GM20000 (cell line): Measurements from ENCODE around the gene GPATCH8.
"Not testable (repeated sequence)": the region's sequence is repeated elsewhere in the genome, so short reads cannot be mapped to it uniquely, and the experiment has no call there.

Experiments
- DNase-seq: peaks from one replicate; pipeline ENCODE4 v3.0.0; 2012; ENCODE audit warnings: low spot score
- TF ChIP-seq, protein P1 (sequence below): IDR thresholded peaks from 2 replicates; pipeline ENCODE4 v1.5.1; 2012; ENCODE audit warnings: mild to moderate bottlenecking, control low read depth; ENCODE audit errors: extremely low read depth, missing control alignments

GPATCH8 gene

DNA sequence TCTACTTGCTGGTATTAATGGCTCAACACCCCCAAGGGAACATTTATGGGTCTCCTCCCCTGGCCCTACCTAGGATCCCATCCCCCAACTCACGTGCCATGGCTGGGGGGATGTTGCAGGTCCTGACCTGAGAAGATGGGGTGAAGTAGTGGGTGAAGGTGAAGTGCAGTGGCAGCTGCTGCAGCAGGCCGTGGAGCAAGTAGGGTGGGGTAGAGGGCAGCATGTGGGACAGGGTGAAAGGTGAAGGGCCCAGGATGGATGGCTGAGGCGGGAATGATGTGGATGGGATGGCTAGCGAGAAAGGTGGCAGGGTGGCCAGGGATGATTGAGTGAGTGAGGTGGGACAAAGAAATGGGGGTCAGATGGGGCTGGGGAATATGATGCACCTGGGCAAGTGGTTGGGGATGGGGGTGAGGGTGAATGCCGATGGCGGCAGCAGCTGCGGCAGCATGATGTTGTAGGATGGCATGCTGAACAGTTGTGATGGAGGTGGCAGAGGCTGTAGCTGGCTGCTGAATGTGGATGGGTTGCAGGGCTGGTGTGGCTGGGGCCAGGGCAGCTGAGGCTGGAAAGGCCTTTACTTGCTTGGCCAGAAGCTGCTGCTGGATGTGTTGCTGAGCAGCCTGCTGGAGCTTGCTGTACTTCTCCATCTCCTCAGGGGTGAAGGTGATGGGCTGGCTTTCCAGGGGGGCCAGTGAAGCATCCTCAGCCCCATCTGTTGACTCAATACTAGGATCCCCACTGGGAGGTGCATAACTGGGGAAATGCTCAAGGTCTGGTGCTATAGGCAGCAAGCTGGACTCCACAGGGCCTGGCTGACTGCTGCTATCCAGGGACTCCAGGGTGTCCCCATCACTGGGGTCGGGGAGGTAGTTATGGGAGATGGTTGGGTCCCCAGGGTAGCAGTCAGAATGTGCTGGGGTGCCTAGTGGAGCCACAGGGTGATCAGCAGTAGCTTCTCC is 105.4 kb downstream of the GPATCH8 start:
- no peak for DNase-seq
- TF ChIP-seq, protein P1, sequence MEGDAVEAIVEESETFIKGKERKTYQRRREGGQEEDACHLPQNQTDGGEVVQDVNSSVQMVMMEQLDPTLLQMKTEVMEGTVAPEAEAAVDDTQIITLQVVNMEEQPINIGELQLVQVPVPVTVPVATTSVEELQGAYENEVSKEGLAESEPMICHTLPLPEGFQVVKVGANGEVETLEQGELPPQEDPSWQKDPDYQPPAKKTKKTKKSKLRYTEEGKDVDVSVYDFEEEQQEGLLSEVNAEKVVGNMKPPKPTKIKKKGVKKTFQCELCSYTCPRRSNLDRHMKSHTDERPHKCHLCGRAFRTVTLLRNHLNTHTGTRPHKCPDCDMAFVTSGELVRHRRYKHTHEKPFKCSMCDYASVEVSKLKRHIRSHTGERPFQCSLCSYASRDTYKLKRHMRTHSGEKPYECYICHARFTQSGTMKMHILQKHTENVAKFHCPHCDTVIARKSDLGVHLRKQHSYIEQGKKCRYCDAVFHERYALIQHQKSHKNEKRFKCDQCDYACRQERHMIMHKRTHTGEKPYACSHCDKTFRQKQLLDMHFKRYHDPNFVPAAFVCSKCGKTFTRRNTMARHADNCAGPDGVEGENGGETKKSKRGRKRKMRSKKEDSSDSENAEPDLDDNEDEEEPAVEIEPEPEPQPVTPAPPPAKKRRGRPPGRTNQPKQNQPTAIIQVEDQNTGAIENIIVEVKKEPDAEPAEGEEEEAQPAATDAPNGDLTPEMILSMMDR: no peak

DNA sequence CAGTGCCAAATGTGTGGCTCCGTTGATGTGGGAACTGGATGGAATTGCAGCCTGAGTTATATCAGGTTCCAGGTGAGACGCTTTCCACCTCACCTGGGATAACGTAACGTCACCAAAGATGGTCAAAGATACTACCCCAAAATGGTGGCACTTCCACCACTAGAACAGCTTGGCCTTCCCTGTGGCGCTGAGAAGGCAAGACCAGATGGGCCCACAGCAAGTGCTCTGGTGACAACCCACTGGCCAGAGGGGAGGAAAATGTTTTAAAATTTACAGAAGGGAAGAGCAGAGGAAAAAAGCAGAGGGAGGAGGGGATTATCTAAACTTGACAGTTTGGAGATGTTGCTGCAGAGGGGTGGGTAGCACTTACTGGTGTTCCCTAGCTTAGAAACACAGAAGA is 106.3 kb downstream of the GPATCH8 start:
- DNase-seq: no peak
- TF ChIP-seq, protein P1: no peak

DNA sequence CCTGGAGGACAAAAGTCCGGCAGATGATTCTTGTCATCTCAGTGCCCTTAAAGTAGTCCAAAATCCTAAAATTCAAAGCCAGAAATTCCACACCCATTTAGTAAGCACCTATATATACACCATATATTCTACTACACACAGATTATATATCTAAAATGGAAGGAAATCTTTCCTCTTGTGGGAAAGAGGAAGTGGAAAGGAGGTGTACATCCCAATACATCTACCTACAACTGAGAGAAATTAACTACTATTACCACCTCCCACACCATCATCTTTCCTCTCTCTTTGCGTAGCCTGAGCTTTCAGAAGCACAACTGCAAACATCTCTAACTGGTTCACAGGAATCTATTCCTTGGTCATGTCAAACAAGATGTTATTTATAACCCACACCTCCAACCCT is 108.4 kb downstream of the GPATCH8 start:
- TF ChIP-seq, protein P1: no peak

DNA sequence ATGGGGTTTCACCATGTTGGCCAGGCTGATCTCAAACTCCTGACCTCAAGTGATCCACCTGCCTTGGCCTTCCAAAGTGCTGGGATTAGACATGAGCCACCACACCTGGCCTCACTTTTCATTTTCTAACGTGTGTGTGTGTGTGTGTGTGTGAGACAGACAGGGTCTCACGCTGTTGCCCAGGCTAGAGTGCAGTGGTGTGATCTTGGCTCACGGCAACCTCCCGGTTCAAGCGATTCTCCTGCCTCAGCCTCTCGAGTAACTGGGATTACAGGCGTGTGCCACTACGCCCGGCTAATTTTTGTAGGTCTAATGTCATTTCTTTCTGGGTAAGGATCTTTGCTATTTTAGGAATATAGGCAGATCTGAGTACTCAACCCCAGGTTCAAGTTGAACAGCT is 109.1 kb downstream of the GPATCH8 start:
- not testable (repeated sequence) for DNase-seq

More for the DNA sequence above, 108.4 kb downstream of the GPATCH8 start:
- no peak for DNase-seq

DNA sequence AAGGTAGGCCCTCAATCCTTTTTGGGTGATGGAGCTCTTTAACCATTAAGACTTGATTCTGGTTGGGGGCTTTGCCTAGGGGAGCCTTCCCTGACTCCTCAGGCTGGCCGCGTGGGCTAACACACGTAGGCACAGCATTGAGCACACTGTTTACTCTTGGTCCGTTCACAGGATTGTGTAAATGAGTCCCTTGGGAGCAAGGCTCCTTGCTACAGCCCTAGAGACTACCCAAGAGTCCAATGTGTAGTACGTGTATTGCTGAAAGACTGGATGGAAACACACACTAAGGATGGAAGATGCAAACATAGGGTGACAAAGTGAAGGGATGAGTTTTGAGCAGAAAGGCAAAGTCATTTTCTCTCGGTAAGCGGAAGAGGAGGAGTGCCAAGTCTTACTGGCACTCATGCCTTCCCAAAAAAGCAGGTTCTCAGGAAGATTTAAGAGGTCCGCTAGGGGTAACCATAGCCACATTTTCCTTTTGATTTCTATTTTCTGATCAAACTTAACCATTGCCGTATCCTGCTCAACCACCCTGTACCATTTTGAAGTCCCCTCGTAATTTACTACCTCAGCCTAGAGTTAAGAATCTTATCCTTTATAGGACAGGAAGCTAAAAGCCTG is 112.8 kb downstream of the GPATCH8 start:
- no peak for DNase-seq
- TF ChIP-seq, protein P1: no peak

DNA sequence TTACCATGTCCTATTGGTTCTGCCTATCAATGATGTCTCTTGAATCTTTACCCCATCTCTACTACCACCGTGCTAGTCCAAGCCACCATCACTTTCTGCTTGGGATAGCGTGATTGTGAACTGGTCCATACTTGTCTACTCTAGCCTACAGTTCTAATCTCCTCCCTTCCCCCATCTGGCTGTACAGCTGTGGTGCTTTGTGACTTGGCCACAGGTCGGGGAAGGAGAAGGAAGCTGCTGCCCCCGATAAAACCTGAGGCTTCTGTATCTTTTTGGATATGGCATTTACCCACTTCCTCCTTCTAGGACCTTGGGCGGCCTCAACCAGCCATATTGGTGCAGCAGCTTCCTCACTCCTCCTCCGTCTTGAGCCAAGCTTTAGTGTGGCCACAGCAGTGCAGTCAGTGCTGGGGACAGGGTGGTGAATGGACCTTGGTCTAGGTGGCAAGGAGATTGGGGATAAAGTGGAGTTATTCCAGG is 113.4 kb downstream of the GPATCH8 start:
- TF ChIP-seq, protein P1: no peak
- no peak for DNase-seq

DNA sequence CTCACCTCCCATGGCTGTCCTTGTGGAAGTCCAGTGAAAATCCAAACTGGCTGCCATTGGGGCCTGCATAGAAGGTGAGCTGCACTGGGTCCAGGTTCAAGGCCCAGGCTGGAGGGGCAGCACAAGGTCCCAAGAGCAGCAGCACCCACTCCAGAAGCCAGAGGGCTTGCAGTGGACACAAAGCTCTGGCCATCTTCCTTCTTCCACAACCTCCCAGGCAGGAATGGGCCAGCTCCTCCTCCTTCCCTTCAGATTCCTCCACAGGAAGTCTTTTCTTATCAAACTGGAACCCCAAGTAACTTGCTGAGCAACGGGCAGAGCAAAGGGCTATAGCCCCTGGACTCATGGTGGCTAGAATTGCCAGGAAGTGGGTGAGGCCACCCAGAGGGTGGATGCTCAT is 113.9 kb downstream of the GPATCH8 start, which contains the start of gene ITGA2B:
Gene ITGA2B, minus strand, starts transcription at position 369 of the 400 bp plus-strand sequence. Its CDS starts 176 bp downstream, at position 193.
- TF ChIP-seq, protein P1: no peak
- DNase-seq: no peak
